HG03354 (cell line): ENCODE results near the gene NEUROD1.

ENCODE experiments used
- ATAC-seq: cut with Tn5 transposase; IDR thresholded peaks from one replicate; pipeline ENCODE4 v1.9.1; 2021; ENCODE audit warnings: mild to moderate bottlenecking; ENCODE audit not compliant: unreplicated experiment, poor library complexity, severe bottlenecking

Gene NEUROD1

DNA sequence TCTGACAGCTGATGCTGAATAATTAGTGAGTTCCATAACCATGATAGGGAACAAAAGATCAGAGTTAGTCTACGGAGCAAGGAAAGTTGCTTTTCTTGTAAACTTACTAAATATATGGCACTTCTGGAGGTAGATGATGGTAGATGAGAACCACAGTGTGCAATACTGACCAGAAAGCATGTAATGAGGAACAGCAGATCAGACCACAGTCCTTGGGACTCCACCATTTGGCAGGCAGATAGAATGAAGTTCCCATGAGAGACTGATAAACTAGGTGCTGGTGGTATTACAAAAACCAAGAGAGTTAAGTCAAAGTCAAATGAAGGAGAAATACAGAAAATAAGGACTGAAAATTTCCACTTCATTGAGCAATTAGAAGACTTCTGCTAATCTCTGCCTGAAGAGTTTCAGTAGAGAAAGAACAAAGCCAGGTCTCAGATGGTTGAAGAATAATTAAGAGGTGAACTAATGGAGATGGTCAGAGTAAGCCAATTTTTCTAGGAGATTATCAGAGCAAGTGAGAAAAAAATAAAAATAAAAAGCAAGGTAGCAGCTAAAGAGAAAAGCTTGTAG lies 33.8 kb downstream of the NEUROD1 start:
- ATAC-seq: peak; percentile 57

DNA sequence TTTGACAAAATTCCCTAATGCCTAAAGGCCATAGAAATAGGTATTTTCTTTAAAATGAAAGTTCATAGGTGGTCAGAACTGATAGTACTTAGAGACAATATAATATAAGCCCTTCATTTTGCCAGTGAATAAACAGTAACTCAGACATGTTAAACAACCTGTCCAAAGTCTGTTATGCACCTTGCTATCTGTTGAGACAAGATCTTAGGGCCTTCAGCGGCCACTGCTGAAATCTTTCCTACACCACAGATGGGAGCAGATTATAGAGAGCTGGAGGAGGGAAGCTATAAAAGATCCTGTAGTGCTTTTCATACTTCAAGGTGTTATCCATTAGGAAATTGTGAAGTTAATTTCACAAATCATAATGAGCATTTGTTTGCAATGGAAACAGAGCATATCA lies 37.2 kb downstream of the NEUROD1 start:
- ATAC-seq: no peak

DNA sequence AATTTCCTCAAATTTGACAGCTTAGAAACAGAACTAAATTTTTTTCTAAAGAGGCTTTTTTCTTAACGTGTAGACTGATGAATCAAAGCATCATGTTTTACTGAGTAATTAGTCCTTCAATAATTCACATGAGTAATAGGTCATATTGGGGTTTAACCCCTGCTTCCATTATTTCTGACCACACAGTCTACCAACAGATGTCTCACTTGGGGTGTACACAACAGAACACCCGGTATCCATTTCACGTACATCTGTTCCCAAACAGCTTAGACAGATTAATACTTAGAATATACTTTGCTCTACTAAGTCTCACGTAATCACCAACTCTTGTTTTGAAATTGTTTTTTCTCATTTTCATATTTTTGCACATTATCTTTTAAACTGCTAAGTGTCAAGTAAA lies 38.2 kb downstream of the NEUROD1 start:
- ATAC-seq: no peak

DNA sequence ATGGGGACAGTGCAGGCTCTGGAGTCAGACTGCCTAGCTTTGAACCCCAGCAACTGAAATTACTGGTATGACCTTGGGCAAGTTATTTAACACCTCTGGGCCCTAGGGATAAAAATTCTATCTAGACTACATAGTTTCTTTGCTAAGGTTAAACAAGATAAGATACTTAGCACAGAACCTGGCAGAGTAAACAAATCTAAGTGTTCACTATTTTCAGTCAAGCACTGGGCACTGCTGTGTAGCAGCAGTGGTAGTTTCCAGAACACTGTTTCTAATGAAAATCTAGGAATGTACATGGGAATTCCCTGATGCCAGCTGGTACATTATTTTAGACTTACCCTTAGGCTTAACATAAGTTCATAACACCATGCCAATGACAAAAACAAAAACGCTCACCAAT lies 40.6 kb downstream of the NEUROD1 start:
- no peak for ATAC-seq

DNA sequence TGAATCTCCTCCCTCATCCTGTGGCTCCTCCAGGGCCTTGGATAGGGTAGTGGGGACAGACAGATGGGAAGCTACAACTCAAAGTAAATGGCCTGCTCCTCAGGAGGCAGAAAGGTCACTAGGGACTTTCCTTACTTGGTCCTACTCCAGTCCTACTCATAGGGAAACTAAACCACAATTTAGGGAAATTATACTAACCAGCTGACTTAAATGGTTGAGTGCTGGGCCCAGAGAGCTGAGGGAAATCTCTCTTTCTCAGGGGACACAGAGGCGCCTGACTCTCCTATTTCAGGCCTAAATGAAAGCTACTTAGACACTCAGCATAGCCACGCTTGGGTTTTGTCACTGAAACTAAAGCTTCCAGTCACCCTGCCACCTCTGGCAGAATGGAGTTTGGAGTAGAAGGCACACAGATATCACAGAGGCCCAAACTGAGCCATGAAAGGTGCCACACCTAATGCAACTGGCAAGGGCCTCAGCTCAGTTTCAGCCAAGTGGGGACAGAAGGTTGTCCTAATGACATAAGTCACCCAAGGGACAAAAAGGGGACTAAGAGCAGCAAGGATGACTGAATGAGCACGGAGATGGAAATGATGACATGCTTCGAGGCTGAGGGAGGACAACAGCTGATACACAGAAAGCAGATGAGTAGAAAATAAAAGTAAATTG lies 47.5 kb downstream of the NEUROD1 start:
- peak; percentile 78 for ATAC-seq

DNA sequence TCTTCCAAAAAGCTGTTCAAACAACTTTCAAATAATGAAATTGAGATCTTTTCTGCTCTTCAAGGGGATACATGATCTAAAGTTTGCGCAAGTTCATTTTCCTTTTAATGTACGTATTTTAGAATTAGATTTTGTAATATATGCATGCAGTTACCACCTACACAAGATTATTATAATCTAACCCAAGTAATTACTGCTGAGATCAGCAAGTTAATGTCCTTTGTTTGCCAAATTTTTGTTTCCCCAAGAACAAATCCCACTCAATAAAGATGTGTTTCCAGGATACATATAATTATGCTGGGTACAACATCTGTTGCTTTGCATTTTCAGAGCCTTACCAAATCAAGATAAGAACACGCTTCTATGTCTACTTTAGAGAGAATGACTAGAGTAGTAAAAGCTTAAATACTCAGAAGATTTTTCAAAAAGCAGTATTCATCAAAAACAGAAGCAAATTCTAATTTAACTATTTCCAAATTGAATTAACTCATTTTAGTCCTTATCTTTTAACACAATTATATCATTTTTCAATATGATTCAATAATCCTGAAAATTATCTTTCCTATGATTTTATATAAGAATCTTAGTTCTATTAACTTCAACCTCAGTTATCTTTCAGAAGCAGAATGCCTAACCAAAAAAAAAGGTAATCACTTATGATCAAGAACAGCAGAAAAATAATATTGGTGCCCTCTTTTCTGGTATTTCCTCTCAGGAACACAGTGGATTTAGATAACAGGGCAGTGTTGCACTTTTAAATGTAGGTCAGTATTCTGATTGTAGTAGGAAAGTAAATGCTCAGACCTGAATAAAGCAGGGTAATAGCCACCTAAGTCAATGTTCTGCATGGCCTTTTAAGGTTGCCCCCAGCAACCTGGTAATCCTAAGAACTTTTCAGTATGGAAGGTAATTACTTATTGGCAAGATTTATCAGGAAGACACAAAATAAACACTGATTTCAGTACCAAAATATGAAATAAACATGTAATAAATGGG lies 51.4 kb downstream of the NEUROD1 start:
- ATAC-seq: no peak

DNA sequence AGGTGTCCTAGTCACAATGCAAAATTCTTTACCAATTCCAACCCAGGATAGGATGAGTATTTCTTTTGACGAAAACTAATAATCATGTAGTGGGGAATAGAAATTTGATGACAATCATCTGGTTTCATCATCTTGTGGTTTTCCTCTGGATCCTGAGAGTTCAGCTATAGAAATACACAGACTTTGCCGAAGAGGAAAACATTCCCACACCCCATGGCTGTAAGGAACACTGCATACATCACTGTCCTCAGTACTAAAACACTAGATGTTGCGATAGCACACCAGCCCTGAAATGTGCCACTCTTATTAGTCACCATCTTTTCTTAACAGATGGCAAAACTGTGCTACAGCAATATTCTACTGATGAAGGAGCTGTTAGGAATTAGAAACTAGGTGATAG lies 52.8 kb downstream of the NEUROD1 start:
- no peak for ATAC-seq

DNA sequence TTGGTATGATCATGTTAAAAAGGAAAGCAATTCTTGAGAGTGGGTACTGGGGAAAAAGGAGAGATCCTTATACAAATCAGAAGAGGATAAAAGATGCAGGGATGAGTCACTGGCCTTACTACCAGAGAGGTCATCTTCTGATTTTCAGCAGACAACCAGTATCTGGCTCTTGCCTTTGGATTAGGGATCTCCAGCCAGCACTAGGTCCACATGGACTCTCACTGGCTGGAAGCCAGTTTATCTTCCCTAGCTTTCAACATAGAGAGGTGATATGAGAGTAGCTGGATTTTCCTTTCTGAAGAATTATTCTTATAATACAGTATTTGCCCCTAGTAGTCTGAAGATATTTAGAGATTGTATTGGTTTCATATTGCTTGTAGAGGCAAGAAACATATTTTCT lies 53.6 kb downstream of the NEUROD1 start:
- ATAC-seq: no peak
